Adrenal gland (tissue), 5 donors: Measurements from ENCODE around the gene SRSF8.

Source experiments
- CTCF ChIP-seq, 6 experiments: fragments of 450-650 bp in 4 of 6; fragments of 200-600 bp in 2 of 6; sonication (generic) in 1 of 6; IDR thresholded peaks; 1 replicate in 5 of 6; 2 replicates in 1 of 6; pipeline versions ENCODE4 v1.5.1 to v1.8.0; 2016 to 2021; ENCODE audit warnings: antibody characterized with exemption in 6 of 6, mild to moderate bottlenecking in 2 of 6, moderate library complexity in 1 of 6
- POLR2A ChIP-seq, 2 donors: fragments of 450-650 bp; IDR thresholded peaks; one replicate each; pipeline ENCODE4 v1.6.1; 2017; ENCODE audit warnings: antibody characterized with exemption in 2 of 2, mild to moderate bottlenecking in 2 of 2, moderate library complexity in 1 of 2
- donor health status: DM: no; HTN: no; CAD: no.

- TF ChIP-seq CTCF (IDR thresholded peaks at IDR 0.05) (no peak), POLR2A (IDR thresholded peaks at IDR 0.05) (no peak)
These were observed 36.0 kb downstream of the SRSF8 start for GRCh38 chr11:95102733-95103132.
